Glomerular visceral epithelial cell (primary cell): ENCODE measurements around the gene SH2D5.
"Not testable (repeated sequence)": the region's sequence is repeated elsewhere in the genome, so short reads cannot be mapped to it uniquely, and the experiment has no call there.

Source experiments
- DNase-seq: peaks from one replicate; pipeline ENCODE4 v3.0.0-alpha.2; 2016; ENCODE audit errors: extremely low spot score

SH2D5 gene

DNA sequence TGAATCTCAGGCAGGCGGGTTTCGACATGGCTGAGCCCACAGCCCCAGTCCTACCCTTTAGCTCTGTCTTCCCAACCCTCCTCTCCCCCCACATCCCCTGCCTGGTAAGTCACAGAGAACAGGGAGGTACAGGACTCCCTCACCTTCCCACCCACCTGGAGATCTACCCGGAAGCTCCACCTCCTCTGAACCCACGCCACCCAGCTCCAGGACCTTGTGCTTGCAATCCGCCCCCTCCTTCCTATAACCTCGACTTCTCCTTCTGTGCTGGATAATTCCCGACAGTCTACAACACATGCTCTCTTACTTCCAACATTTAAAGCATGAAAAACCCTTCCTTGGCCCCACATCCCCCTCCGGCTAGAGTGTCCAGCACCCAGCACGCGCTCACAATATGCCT lies 37.0 kb downstream of the SH2D5 start:
- DNase-seq = no peak

DNA sequence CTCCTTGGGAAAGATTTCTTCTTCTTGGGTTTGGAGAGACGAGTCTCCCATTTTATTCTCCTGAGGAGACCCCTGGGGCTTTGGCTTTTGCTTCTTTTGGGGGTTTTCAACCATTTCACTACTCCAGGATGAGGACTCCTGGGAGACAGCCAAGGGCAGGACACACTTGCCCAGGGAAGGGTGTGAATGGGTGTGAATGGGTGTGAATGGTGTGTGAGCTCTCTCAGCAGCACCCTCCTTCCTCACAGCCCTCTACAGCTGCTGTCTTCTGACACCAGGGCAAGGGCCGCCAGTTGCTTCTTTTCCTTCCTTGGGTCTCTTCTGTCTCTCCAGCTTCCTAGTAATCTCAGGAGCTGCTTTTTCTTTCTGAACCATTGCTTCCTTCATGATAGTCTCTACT lies 38.9 kb downstream of the SH2D5 start:
- no peak for DNase-seq

DNA sequence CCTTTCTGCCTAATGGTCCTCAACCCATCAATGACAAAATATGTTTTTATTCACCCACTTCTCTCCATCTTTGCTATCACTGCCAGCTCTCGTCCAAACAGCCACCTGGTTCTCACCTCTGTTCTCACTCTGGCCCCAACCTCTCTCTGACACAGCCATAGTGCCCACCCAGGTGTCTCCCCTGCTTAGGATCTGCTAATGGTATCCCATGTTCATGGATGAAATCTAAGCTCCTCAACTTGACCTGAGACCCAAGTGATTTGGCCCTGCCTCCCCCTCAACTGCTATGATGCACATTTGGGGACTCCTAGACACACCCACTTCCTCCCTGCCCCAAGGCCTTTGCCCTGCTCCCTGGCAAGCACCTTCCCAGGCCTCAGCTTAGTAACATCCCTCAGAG lies 40.6 kb downstream of the SH2D5 start:
- no peak for DNase-seq

DNA sequence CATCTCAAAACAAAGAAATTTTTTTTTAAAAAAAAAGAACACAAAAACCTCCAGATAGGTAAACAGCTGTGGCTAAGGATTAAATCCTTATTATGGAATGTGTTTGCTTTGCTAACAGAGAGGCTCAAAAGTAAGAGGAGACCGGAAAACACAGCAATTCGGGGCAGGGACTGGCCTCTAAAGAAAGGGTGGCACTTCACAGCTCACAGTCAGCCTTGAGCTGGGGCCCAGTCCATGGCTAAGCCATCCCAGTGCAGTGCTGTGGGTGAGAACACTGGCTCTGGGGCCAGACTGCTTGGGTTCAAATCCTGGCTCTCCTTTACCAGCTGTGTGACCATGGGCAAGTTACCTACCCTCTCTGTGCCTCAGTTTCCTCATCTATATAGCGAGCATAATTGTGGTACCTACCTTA lies 42.9 kb downstream of the SH2D5 start:
- no peak for DNase-seq

DNA sequence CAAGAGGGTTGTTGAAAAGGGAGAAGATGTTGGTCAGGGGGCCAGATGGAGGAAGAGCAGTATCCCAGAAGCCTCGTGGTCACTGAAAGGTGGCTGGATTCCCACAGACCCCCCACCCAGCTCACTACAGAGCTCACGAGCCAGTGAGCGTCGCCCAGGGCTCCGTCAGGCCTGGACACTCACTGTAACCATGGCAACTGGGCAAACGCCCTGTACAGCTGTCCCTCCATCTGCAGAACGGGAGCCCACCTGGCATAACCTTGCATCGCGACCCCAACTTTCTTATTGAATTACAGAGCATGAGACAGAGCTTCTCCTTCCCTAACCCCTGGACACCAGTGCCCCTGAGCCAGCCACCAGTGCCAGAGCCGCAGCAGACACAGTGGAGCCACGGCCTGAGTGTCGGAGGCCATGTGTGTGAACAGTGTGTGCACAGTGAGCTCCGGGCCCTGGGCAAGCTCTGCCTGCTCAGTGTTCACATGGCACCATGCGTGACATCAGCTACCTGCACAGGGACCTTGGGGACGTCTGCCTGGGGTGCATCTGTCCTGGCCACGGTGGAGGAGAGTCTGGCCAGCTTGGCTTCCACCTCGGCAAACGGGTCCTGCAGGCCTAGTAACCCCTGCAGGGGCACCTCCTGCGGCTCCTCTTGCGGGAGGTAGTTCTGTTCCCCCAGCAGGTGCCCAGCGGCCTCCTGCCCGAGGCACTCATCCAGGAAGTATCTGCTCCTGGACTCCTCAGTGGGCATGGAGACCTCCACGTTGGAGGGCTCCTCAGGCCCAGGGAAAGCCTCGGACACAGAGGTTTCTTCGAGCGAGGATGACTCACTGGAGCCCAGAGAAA lies 45.4 kb downstream of the SH2D5 start:
- no peak for DNase-seq

DNA sequence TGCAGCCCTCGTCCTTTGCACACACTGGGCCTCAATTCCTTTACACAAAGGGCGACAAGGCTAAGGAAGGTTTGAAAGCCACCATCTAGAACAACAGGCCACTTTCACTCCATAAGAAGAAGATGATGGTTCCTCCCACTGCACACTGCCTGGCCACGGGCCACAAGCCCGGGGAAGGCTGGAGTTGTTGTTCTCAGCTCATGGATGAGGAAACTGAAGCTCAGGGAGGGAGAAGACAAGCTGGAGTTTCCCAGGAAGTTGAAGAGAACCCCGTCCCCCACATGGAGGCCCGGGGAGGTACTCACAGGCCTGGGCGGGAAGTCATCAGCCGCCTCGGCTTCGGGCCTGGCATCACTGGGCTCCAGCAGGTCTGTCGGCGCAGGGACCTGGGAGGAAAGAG lies 46.8 kb downstream of the SH2D5 start:
- no peak for DNase-seq

DNA sequence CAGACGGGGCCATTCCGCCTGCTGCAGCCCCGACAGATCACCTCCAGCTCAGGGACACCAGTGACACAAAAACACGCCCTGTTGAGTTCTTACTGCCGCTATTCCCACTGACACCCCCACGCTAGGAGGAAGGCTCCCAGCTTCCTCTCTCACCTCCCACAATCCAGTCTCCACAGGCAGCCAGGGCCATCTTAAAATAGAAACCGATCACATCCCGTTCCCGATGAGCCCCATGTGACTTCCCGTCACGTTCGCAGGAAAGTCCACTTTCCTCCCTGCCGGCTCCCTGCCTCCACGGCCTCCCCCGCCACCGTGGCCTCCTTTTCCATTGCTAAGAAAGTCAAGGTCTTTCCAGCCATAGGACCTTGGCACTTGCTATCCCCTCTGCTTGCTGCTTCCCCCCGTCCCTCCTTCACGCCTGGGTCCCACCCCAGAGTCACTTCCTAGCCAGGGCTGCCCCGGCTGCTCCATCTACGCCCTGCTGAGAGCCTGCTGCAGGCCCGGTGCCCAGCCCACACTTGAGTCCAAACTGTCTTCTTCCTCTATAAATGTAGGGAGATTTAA lies 47.3 kb downstream of the SH2D5 start:
- DNase-seq = no peak

DNA sequence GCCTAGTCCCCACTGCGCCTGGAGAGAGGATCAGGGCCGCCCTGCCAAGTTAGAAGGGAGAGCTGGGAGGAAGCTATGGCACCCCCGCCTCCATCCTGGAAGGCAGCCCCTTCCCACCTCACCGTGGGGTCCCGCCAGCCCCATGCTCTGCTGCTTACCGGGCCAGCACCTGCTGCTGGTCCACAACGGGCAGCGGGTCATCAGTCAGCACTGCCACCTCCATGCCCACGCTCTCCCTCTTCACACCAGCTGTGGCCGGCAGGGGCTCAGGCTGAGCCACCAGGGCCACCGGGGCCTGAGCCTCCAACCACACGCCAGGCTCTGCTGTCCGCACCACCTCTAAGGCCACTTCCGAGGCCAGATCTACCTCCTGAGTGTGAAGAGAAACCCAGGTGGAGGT lies 47.9 kb downstream of the SH2D5 start:
- no peak for DNase-seq

DNA sequence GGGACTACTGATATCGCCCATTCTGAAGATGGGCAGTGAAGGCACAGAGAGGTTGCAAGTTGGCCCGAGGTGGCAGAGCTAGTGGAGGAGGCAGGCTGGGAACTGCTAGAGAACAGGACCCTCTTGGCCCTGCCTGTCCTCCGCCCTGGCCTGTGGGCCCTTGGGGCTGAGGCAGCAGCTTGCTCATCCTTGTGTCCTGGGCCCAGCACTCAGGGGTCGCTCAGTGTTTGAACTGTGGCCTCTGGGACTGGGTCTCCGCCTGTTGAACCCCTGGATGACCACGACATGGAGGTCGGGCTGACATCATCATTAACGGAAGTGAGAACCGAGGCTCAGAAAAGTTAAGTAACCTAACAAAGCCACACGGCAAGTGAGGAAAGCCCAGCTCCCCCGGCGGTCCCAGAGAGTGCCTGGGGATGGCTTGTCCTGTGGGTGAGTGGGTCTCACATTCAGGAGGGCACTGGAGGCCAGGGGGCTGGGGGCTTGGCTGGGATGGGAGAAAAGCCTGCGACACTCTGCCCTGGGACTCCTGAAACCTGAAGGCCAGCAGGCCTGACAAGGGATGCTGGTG lies 48.4 kb downstream of the SH2D5 start:
- DNase-seq = no peak

DNA sequence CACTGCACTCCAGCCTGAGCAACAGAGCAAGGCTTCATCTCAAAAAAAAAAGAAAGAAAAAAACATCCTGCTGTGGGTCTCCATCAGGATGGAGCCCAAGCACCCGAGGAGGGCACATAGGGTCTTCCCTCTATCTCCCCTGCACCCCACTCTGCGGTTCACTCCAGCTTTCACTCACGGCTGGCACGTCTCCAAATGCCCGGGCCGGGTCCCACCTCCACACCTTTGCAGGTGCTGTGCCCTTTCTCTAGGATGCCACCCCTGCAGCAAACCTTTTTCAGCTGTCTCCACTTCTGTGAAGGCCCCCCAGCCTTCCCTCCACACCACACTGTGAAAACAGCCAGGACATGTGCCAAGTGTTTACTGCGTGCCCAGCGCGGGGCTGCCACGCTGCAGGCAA lies 48.9 kb downstream of the SH2D5 start:
- DNase-seq = no peak

DNA sequence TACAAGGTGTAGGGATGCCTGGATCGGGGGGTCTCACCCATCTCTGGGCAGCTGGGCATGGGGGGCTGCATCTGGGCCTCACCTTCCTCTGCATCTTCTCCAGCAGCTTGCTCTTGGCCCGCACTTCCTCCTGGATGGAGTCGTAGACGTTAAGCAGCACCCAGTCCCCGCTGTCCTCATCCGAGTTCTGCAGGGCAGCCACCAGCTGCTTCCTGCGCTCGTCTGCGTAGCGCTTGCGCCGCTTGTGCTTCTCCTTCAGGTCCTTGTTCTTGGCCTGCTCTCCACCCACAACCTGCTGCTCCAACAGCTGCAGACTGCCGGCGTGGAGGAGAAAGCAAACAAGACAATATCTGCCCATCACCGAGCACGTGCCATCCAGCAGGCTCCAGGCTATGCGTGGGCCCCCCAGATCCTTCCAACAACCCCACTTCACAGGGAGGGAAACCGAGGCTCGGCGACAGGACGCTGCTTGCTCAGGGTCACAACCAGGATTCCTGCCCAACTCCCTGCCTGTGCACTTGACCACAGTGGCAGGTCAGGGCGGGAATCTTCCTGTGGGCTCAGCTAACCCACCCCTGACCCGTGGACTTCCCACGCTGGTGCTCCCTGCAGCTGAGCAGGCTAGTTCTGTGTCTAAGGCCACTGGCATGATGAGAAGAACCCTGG lies 49.8 kb downstream of the SH2D5 start:
- DNase-seq = no peak

DNA sequence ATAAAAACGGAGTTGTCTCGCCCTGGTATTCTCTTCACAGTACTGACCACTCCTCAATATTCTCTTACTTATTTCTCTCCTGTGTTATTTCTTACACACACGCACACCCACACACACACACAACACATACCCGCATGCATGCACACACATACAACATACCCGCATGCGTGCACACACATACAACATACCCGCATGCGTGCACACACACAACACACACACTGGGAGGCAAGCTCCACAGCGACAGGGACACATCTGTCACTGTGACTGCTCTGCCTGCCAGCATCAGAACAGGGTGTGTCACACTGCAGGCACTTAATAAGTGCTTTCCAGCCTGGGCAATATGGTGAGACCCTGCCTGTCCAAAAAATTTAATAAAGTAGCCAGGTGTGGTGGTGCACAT lies 50.5 kb downstream of the SH2D5 start:
- no peak for DNase-seq

DNA sequence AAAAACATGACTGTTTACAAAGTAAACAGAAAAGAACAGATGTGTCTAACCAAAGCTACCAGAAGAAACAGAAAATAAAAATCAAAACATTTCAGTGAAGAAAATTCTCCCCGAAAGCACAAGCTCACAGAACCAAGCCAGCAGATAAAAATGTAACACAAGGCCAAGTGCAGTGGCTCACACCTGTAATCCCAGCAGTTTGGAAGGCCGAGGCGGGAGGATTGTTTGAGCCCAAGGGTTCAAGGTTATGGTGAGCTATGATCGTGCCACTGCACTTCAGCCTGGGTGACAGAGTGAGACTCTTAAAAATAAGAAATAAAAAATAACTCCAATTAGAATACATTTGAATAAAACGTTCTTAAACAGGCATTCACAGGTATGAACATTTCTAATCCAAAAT lies 52.2 kb downstream of the SH2D5 start:
- no peak for DNase-seq

DNA sequence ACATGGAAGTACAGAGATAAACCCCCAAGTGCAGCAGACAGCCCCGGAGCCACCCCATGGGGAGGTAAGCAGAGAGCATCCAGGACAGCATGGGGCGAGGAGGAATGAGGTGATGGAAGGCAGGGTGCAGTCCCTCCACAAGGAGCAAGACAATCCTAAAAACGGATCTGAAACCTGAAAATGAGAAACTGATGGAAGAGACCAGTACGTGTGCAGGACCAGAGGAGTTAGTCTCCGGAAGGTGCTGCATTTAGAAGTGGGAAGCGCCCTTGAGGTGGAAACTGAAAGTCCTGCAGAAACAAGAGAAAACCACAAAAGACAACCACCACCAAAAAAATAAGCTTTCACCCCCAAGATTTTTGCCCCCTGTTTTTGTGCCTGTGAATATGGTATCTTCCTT lies 53.9 kb downstream of the SH2D5 start:
- DNase-seq = no peak

DNA sequence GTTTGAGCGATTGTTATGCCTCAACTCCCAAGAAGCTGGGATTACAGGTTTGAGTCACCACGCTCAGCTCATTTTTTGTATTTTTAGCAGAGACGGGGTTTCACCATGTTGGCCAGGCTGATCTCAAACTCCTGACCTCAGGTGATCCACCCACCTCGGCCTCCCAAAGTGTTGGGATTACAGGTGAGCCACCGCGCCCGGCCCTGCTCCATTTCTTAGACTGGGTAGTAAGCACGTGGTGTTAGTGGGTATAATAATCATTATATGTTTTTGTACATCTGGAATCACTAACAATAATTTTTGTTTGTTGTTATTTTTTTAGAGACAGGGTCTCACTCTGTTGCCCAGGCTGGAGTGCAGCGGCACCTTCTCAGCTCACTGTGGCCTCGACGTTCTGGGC lies 58.9 kb downstream of the SH2D5 start:
- DNase-seq = not testable (repeated sequence)

DNA sequence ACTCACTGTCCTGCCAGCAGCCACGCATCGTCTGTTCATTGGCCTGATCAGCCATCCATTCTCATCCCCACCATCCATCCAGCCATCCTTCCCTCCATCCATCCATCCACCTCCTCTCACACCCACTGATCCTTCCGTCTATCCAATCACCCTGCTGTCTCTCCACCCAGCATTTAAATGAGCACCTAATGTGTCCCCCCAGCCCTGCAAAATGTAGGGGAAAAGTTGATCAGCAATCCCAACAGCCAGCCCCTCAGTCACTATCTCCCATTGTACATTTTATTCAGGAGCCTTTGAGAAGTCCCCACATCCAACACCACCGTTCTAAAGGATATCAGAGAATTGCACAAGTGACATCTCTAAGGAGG lies 60.3 kb downstream of the SH2D5 start:
- DNase-seq = no peak

DNA sequence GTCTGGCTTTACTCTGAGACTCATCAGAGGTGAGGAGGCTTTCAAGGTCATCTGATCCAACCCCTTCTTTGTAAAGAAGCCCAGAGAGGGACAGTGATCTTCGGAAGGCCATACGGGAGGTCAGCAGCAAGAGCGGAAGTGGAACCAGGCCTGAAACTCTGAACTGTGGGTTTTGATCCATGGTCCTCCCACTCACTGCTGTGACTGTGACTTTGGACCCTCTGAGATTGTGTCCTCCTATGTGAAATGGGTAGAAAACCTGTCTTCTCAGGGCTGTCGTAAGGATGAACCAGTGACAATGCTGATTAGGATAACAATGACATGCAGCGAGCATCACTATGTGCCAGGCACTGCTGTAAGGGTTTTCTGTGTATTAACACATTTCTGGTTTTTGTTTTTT lies 61.6 kb downstream of the SH2D5 start:
- DNase-seq = no peak
